GM19328 (cell line): Measurements from ENCODE around the gene CFAP74.
"Not testable (repeated sequence)": the region's sequence is repeated elsewhere in the genome, so short reads cannot be mapped to it uniquely, and the experiment has no call there.

Experiments
- ATAC-seq: cut with Tn5 transposase; IDR thresholded peaks from one replicate; pipeline ENCODE4 v1.9.1; 2021; ENCODE audit warnings: mild to moderate bottlenecking, moderate library complexity; ENCODE audit not compliant: unreplicated experiment

CFAP74 gene

GRCh38 chr1:1883890-1884289 is 119.7 kb downstream of the CFAP74 start:
- not testable (repeated sequence) for ATAC-seq

- no peak for ATAC-seq
Measured at GRCh38 chr1:1883092-1883873, 120.3 kb downstream of the CFAP74 start.

- ATAC-seq: no peak
Measured at GRCh38 chr1:1881727-1882126, 121.9 kb downstream of the CFAP74 start.

- no peak for ATAC-seq
Measured at GRCh38 chr1:1880617-1881312, 122.8 kb downstream of the CFAP74 start.

GRCh38 chr1:1879942-1880341 is 123.6 kb downstream of the CFAP74 start:
- no peak for ATAC-seq

- no peak for ATAC-seq
Measured at GRCh38 chr1:1877865-1878436, 125.6 kb downstream of the CFAP74 start.

- ATAC-seq: no peak
Measured at GRCh38 chr1:1876335-1876930, 127.2 kb downstream of the CFAP74 start.

- no peak for ATAC-seq
Measured at GRCh38 chr1:1875932-1876331, 127.7 kb downstream of the CFAP74 start.

GRCh38 chr1:1874901-1875300 is 128.7 kb downstream of the CFAP74 start:
- no peak for ATAC-seq

GRCh38 chr1:1873186-1873585 is 130.4 kb downstream of the CFAP74 start:
- no peak for ATAC-seq

- ATAC-seq: no peak
Measured at GRCh38 chr1:1872329-1872994, 131.1 kb downstream of the CFAP74 start.
